ENCODE measurements around the gene RPS10. TPM values are rescaled to one million over a fixed set of nuclear protein-coding genes. Genes with fewer than 3 reads are reported as not detected.

Gene RPS10
- total and polyA plus RNA-seq, 2 of the 8 experiments (the other 6 are each of a cell fraction or from before 2014, with no cell fraction given): 2,408 to 11,142 TPM

GRCh38 chr6:34455831-34456230, 30.0 kb upstream of the RPS10 start (continued):
- TF ChIP-seq ATF3 (IDR thresholded peaks at IDR 0.05; ENCODE audit: insufficient read depth, low read depth, low read length): no peak
- TF ChIP-seq TEAD4 (IDR thresholded peaks at IDR 0.05; ENCODE audit: low read depth, low read length): no peak
- TF ChIP-seq ZNF274 (IDR thresholded peaks at IDR 0.05; ENCODE audit: borderline replicate concordance, extremely low read depth, low read length): no peak
- no peak for TF ChIP-seq SP2 (IDR thresholded peaks at IDR 0.05; ENCODE audit: low read length)
- TF ChIP-seq CHD2 (IDR thresholded peaks at IDR 0.05; ENCODE audit: low read length): no peak
- no peak for TF ChIP-seq NANOG (IDR thresholded peaks at IDR 0.05; ENCODE audit: insufficient read depth, low read depth, low read length, poor library complexity, severe bottlenecking)
